GM18867 (cell line): ENCODE measurements around the gene CHEK2.
A peak's percentile ranks its signal among the peaks of the same experiment; 100 is the strongest.
"Not testable (repeated sequence)": the region's sequence is repeated elsewhere in the genome, so short reads cannot be mapped to it uniquely, and the experiment has no call there.

Experiments used
- ATAC-seq: cut with Tn5 transposase; IDR thresholded peaks from one replicate; pipeline ENCODE4 v1.9.1; 2021; ENCODE audit warnings: mild to moderate bottlenecking, moderate library complexity; ENCODE audit not compliant: unreplicated experiment

The CHEK2 gene

GRCh38 chr22:28741785-28742561 lies at the start of gene CHEK2, which contains the start of gene HSCB:
TSS of gene CHEK2 (minus strand) at chr22:28741820. CDS start at chr22:28734721, 7,099 bp downstream.
TSS of gene HSCB (plus strand) at chr22:28742039. CDS start at chr22:28742096, 57 bp downstream.
- peak; percentile 87 for ATAC-seq

- ATAC-seq: no peak
Observed at GRCh38 chr22:28791124-28791523, 49.5 kb upstream of the CHEK2 start.

- ATAC-seq: no peak
Observed at GRCh38 chr22:28788601-28789000, 47.0 kb upstream of the CHEK2 start.

DNA sequence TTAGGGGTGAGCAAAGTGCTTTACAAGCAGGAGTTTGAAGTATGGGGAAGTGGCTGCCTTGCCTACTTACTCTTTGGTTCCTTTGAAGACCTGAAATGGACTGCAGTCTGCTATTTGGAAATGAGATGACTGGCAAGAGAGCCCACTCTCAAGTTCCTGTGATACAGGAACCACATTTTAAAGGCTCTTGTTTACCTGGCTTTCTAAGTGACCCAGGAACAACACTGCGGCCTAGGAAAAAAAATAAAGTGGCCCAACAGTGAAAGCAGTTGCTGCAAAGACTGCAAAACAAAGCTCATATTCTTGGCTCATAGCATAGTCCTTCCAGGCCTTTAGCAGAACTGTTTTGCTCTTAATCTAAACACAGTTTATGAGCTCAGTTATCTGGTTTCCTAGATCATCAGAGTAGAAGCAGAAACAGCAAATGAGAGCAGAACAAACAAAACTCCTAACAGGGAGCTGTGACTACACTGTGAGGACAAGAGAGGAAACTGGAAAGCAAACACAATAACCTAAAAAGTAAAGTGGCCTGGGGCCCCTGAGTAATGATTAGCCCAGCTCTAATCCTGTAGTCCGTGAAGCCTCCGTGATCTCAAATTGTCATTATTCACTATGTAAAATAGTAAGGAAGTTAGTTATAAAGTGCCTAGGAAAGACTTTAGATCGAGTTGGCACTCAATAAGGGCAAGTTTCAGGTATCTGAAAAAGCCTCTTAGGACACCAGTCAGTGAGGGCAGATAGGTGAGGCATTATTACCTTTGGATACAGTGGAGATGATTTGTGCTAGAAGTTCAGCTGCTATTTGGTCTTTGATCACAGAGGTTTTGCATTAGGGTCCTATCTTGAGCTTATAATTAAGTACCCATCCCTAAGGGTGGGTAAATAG lies 42.4 kb upstream of the CHEK2 start:
- no peak for ATAC-seq

DNA sequence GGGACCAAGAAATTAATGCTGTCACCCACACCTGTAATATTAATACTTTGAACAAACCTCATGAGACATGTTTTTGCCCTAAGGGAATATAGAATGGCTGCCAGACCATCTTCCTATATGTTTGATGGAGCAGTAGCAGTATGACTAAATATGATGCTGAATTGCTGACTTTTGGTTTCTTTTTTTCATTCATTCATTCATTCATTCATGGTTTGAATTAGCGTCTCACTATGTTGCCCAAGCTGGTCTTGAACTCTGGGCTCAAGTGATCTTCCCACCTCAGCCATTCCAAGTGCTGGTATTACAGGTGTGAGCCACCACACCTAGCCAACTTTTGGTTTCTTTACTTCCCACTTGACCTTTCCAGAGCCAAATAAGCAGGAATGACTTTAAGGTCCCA lies 38.7 kb upstream of the CHEK2 start:
- no peak for ATAC-seq

- no peak for ATAC-seq
Observed at GRCh38 chr22:28779833-28780232, 38.2 kb upstream of the CHEK2 start.

DNA sequence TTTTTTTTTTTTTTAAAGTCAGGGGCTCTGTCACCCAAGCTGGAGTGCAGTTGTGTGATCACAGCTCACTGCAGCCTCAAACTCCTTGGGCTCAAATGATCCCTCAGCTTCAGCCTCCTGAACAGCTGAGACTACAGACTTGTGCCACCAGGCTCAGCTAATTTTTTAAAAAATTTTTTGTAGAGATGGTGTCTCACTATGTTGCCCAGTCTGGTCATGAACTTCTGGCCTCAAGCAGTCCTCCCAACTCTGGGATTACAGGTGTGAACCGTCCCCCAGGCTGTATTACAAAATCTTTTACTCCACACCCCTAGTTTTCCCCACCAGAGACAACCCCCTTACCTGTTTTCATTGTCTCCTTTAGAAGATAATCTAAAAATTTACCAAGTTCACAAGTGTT lies 32.8 kb upstream of the CHEK2 start:
- ATAC-seq: no peak

DNA sequence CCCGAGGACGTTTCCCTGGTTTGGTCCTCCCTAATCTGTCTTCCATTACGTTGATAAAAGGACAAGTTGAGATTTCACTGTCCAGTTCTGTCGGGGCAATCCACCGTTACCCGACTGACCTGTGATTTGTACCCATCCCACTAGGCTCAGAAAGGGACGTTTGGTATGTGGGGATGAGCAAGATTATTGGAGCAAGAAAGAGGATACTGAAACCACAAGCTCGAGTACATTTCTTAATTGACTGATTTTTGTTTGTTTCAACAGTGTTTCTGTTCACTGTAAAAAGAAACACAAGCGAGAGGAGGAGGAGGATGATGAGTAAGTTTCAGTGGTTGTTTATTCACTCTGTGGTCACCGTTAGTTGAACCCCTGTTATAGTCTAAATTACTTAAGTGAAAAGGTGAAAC lies 31.8 kb upstream of the CHEK2 start:
- ATAC-seq: peak; percentile 26

- peak; percentile 87 for ATAC-seq
Observed at GRCh38 chr22:28772633-28773460, 31.2 kb upstream of the CHEK2 start, which contains the start of gene CCDC117. TSS of gene CCDC117 (plus strand) at chr22:28772695. CDS start at chr22:28772850, 155 bp downstream.

GRCh38 chr22:28771195-28771791 lies 29.7 kb upstream of the CHEK2 start:
- no peak for ATAC-seq

DNA sequence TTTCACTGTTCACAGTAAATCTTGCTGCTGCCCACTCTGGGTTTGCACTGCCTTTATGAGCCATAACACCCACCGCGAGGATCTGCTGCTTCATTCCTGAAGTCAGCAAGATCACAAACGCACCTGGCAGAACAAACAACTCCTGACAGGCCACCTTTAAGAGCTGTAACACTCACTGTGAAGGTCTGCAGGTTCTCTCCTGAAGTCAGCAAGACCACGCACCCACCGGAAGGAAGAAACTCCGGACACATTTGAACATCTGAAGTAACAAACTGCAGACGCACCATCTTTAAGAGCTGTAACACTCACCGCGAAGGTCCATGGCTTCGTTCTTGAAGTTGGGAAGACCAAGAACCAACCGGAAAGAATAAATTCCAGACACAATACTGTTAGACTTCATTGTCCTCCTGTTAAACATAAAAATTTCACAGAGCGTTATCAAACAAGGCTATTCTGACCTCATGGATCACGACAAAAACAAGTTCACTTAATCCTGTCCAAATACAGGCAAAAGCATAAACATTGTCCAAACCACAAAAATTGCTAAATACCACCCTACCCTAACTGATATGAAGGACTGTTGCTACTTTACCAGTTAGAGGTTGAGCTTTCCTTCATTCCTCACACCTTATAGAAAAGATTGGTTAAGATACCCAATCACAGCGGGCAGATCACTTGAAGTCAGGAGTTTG lies 27.9 kb upstream of the CHEK2 start:
- no peak for ATAC-seq

DNA sequence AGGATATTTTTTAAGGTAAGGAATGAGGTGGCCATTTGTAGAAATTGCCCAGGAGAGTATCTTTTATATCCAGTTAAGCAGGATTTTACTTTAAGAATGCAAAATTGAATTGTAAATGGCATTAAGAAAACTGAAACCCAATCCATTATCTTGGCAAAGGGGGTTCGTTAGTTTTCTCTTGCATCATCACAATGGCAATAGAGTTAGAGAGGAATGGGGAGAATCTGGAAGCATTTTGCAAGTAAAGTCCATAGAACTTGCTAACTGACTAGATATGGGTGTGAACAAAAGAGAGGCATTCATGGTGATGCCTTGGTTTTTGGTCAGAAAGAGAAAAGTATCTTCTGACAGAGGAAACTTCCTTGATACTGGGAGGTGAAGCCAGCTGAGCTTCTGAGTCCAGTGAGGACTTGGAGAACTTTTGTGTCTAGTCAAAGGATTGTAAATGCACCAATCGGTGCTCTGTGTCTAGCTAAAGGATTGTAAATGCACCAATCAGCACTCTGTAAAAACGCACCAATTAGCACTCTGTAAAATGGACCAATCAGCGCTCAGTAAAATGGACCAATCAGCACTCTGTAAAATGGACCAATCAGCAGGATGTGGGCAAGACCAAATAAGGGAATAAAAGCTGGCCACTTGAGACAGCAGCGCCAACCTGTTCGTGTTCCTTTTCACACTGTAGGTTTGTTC lies 27.2 kb upstream of the CHEK2 start:
- ATAC-seq: no peak

DNA sequence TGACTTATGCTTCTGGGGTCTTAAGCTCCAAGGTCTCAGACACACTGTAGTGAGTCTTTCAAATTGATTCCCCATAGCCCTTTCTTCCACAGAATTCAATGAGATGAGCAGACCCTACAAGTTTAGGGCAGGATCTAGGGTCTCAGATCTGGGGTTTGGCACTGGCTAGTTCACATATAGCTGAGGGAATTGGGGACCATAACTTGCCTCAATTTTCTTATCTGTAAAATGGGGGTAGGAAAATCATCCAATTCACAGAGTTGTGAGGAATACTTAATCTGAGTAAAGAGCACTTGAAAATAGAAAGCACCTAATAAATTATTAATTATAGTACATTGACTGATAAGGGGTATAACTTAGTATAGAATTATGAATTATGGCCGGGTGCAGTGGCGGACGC lies 25.0 kb upstream of the CHEK2 start:
- no peak for ATAC-seq

DNA sequence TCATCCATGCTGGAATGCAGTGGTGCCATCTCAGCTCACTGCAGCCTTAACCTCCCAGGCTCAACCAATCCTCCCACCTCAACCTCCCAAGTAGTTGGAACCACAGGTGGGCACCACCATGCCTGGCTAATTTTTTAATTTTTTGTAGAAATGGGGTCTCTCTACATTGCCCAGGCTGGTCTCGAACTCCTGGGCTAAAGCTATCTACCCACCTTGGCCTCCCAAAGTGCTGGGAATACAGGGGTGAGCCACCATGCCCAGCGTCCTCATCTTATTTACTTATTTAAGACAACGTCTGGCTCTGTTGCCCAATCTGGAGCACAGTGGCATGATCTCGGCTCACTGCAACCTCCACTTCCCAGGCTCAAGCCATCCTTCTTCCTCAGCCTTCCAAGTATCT lies 20.4 kb upstream of the CHEK2 start:
- ATAC-seq: not testable (repeated sequence)

GRCh38 chr22:28761449-28761755 lies 19.8 kb upstream of the CHEK2 start:
- ATAC-seq: no peak

- no peak for ATAC-seq
Observed at GRCh38 chr22:28759861-28760560, 18.4 kb upstream of the CHEK2 start.

- ATAC-seq: not testable (repeated sequence)
Observed at GRCh38 chr22:28754512-28754911, 12.9 kb upstream of the CHEK2 start.

DNA sequence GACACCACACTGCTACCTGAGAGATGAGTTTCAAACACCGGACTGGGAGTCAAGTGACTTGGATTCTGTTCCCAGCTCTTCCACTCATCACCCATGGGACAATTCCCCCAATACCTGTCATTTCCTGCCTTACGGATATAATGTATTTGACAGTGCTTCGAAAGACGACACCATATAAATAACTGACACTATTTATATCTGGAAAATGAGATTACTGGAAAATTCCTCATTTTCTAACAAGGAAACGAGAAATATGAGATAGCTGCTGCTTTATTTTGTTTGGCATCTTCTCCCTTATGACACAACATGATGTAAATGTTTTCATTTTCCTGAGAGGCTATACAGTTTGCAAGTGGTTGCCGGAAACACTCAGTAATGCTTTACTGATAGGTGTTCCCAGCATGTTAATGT lies 8.9 kb upstream of the CHEK2 start:
- ATAC-seq: no peak

- ATAC-seq: no peak
Observed at GRCh38 chr22:28743852-28744251, 2.2 kb upstream of the CHEK2 start.
